ENCODE data around the gene FAM120C.
A peak's percentile ranks its signal among the peaks of the same experiment; 100 is the strongest.

FAM120C gene

GRCh38 chrX:54182864-54183613 lies at the start of gene FAM120C:
FAM120C (minus strand) TSS chrX:54183254; CDS start chrX:54183198, 56 bp downstream.
- peak; percentile 91 for DNase-seq (ENCODE audit: low spot score)

GRCh38 chrX:54230435-54231148 lies 47.5 kb upstream of the FAM120C start:
- no peak for DNase-seq (ENCODE audit: low spot score)

GRCh38 chrX:54223581-54223980 lies 40.5 kb upstream of the FAM120C start:
- no peak for DNase-seq (ENCODE audit: low spot score)

DNA sequence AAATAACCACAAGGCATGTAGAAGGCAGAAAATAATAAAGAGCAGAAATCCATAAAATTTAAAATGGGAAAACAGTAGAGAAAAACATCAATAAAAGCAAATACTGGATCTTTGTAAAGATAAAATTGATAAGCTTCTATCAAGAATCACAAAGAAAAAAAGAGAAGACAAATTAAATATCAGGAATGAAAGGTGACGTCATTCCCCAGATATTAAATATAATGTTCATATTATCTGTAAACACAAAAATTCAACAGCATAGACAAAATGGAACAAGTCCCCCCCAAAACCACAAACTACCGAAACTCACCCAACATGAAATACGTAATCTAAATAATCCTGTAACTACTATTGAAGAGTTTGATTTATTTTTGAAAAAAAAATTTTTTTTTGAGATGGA lies 30.5 kb upstream of the FAM120C start:
- DNase-seq (ENCODE audit: low spot score) = no peak

DNA sequence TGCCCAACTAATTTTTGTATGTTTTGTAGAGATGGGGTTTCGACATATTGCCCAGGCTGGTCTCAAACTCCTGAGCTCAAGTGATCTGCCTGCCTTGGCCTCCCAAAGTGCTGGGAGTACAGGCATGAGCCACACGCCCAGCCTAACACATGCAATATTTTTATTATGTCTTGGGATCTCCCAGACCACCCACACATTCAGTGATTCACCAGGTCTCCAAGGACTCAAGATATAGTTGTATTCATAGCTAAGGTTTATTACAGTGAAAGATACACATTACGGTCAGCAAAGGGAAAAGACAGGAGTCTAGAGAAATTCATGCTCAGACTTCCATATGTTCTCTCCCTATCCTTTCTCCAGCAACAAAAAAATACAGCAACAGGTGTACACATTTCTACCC lies 25.5 kb upstream of the FAM120C start:
- DNase-seq (ENCODE audit: low spot score) = no peak

DNA sequence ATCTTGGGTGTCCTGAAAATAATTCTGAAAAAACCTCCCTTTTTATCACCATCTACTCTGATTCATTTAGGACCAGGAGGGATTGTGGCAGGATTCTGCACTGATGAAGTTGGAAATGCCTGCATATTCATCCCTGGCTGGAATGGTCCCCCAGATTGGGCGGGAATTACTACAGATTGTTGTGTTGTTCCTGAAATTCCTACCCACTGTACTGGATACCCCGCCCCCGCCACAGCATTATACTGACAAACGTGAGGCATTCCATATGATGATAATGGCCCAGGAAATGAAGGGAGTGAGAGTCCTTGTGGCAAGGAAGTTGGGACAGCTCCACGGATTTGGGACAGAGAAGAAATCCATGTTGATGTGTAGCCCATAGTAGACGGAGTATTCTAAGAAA lies 15.2 kb upstream of the FAM120C start:
- no peak for DNase-seq (ENCODE audit: low spot score)

GRCh38 chrX:54194982-54195588 lies 12.0 kb upstream of the FAM120C start:
- no peak for DNase-seq (ENCODE audit: low spot score)

GRCh38 chrX:54193085-54193821 lies 10.2 kb upstream of the FAM120C start:
- no peak for DNase-seq (ENCODE audit: low spot score)

DNA sequence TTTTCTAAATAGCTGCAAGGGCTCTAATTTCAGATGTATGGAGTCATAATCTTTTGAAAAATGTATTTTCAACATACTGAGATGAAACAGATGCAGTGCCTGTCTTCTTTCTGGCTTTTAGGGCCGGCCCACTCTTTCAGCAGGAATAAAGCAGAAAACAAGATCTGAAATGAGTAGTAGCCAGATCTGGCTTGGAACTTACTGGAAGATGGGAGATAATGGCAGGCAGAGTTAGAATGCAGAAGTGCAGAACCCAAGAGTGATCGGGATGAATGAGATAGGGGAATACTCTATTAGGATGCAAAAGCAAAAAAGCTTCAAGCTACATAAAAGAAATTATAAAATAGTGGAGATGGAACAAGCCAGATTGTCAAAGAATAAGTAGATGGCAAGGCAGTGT lies 1.4 kb upstream of the FAM120C start:
- DNase-seq (ENCODE audit: low spot score) = no peak

- DNase-seq (ENCODE audit: low spot score) = peak; percentile 67
Observed at GRCh38 chrX:54182194-54182863, 725 bp downstream of the FAM120C start.

DNA sequence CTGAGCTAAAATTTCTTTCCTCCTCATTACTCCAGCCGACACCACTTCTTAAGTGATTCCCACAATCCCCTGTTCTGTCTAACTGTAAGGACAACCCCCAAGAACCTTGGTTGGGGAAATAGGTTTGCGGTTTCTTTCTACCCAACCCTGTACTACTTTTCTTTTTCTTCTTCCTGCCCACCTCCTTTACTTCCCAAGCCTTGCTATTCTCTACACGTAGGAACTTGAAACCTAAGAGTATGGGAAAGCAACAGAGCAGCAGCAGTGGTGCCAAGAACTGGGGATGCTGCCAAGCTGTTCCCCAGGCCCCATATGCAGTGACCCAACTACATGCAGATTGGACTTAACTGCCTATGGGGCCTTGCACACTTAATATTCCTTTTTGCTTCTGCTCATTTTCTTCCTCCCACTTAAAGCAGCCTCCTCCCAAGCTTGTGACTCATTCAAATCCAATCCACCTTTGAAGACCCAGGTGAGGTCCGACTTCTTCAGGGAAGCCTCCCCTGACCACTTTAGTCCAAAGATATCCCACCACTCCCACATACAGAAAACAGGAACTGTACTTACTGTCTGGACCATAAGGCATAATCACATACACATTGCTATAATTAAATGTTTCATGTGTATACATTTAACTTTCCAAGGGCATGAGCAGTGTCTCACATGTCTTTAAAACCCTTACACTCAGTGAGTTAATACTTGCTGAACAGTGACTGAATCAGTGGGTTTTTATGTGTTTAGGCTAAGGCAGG lies 1.7 kb downstream of the FAM120C start:
- DNase-seq (ENCODE audit: low spot score) = no peak

DNA sequence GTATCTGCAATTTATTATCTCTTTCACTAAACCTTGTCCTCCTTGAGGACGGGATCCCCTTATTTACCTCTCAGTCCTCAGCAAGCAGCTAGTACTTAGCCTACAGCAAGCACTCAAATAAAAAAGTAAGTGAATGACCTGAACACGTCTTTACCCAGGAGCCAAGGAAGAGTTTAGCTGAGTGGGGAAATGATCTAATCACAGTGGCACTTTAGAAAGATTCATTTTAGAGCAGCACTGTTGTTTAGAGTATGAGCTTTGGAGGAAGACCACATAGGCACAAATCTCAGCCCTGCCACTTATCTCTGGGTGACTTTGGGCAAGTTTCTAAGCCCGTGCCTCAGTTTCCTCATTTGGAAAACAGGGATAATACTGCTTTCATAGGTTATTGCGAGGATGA lies 2.7 kb downstream of the FAM120C start:
- DNase-seq (ENCODE audit: low spot score) = no peak

DNA sequence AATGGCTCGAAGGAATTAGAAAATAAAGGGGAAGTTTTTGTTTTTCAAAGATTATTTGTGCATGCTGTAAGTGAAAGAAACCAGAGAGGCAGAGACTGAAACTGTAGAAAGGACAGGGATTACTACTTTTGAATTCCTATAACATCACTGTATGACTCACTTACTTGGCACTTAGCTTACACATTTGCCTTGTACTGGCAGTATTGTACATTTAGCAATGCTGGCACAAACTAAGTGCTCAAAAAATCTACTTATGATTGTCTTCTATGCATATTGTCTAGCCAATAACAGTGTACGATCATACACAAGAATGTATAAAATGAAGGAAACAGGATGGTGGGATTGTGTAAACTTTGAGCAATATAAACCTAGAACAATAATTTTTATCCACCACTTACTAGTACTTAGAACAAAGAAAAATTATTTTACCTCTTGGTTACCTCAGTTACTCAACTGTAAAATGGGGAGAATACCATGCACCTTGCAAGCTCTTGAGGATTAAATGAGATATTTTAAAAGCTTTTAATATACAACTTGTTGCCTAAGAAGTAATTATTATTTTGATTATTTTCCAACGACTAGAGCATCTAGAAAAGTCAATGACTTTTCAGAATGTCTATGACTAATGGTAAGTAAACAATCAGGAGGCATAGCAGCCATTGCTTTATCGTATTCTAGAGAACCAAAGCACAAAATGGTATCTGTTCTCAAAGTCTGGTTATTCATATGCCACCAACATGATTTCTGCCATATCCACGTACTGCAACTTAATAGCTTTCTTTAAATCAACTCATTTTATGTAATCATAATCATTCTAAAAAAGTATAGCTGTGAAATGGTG lies 4.7 kb downstream of the FAM120C start:
- no peak for DNase-seq (ENCODE audit: low spot score)

DNA sequence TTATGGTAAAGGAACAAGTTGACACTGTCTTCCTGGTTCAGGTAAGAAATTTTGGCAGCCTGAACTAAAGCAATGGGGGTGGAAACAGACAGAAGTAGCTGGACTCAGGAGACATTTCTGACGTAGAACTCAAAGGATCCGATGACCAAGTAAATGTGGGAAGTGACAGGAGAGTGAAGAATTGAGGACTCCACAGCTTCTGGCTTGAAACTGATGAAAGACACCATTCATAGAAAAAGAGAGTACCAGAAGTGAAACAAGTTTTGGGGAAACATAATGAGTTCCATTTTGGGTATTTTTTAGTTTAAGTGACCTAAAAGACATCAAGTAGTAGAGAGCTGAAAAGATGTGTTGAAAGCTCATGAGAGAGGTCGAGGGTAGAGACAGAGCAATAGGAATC lies 5.7 kb downstream of the FAM120C start:
- DNase-seq (ENCODE audit: low spot score) = no peak

- DNase-seq (ENCODE audit: low spot score) = no peak
Observed at GRCh38 chrX:54173791-54174190, 9.3 kb downstream of the FAM120C start.

DNA sequence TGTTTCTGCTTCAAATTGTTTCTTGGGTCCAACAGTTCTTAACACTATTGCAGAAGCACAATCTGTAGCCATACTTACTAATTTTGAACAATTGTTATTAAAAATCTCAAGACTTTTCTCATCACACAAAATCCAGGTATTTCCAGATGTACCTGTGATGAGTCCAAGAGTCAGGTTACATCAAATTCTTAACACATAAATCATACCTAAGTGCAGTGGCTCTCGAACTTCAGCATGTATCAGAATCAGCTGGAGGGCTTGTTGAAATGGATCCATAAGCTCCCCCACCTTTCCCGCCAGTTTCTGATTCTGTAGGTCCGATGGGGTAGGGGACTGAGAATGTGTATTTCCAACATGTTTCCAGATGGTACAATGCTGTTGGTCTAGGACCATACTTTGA lies 10.6 kb downstream of the FAM120C start:
- no peak for DNase-seq (ENCODE audit: low spot score)

GRCh38 chrX:54171527-54172250 lies 11.4 kb downstream of the FAM120C start:
- DNase-seq (ENCODE audit: low spot score) = no peak

- DNase-seq (ENCODE audit: low spot score) = no peak
Observed at GRCh38 chrX:54171091-54171490, 12.0 kb downstream of the FAM120C start.

GRCh38 chrX:54166915-54167314 lies 16.1 kb downstream of the FAM120C start:
- no peak for DNase-seq (ENCODE audit: low spot score)

GRCh38 chrX:54157561-54157960 lies 25.5 kb downstream of the FAM120C start:
- no peak for DNase-seq (ENCODE audit: low spot score)
